GM23338 (cell line): ENCODE data around the gene DCDC1. TPM values are rescaled to one million over a fixed set of nuclear protein-coding genes. Genes with fewer than 3 reads are reported as not detected.

Source experiments
- ATAC-seq: fragments of 200-7000 bp; cut with Tn5 transposase; 3 replicates; pipeline ENCODE4 v1.9.1; 2020
- DNase-seq: peaks from one replicate; pipeline ENCODE4 v3.0.0-alpha.2; 2015; ENCODE audit warnings: low spot score
- H2AFZ ChIP-seq: fragments of 200-600 bp; sonication (generic); 2 replicates; pipeline ENCODE4 v1.8.0; 2016; ENCODE audit warnings: antibody characterized with exemption, mild to moderate bottlenecking, moderate library complexity
- H3F3A ChIP-seq: fragments of 200-600 bp; sonication (generic); replicated peaks from 2 replicates; pipeline ENCODE4 v1.8.0; 2017; ENCODE audit warnings: antibody characterized with exemption, mixed run types, low read depth
- H3K27ac ChIP-seq: fragments of 200-600 bp; sonication (generic); 2 replicates; pipeline ENCODE4 v1.6.1; 2016; ENCODE audit warnings: low read depth
- H3K27me3 ChIP-seq: fragments of 200-600 bp; sonication (generic); 2 replicates; pipeline ENCODE4 v1.8.0; 2016; ENCODE audit warnings: mild to moderate bottlenecking, mixed run types, moderate library complexity; ENCODE audit not compliant: insufficient read depth
- H3K36me3 ChIP-seq: fragments of 200-600 bp; sonication (generic); 2 replicates; pipeline ENCODE4 v1.8.0; 2016; ENCODE audit warnings: mild to moderate bottlenecking; ENCODE audit not compliant: insufficient read depth
- H3K4me1 ChIP-seq: fragments of 200-600 bp; sonication (generic); 2 replicates; pipeline ENCODE4 v1.8.0; 2016; ENCODE audit warnings: mild to moderate bottlenecking, moderate library complexity; ENCODE audit not compliant: insufficient read depth
- H3K4me2 ChIP-seq: fragments of 200-600 bp; sonication (generic); 2 replicates; pipeline ENCODE4 v1.7.1; 2017; ENCODE audit warnings: mixed run types
- H3K4me3 ChIP-seq: fragments of 200-600 bp; sonication (generic); 2 replicates; pipeline ENCODE4 v1.6.1; 2016; ENCODE audit warnings: mixed run types
- H3K79me2 ChIP-seq: fragments of 200-600 bp; sonication (generic); replicated peaks from 2 replicates; pipeline ENCODE4 v1.8.0; 2017; ENCODE audit warnings: mild to moderate bottlenecking; ENCODE audit not compliant: insufficient read depth
- H3K9me2 ChIP-seq: fragments of 200-600 bp; sonication (generic); 2 replicates; pipeline ENCODE4 v1.8.0; 2017; ENCODE audit not compliant: insufficient read depth
- H4K20me1 ChIP-seq: fragments of 200-600 bp; sonication (generic); replicated peaks from 2 replicates; pipeline ENCODE4 v1.8.0; 2017; ENCODE audit warnings: mild to moderate bottlenecking; ENCODE audit not compliant: insufficient read depth
- H3K27ac Mint-ChIP-seq: 2 replicates; pipeline ENCODE4 v1.8.0; 2020; ENCODE audit warnings: inconsistent platforms, mild to moderate bottlenecking, moderate library complexity, mixed read lengths
- H3K27me3 Mint-ChIP-seq: 3 replicates; pipeline ENCODE4 v1.8.0; 2022; ENCODE audit warnings: low read depth, mild to moderate bottlenecking, moderate library complexity, mixed read lengths, inconsistent platforms; ENCODE audit not compliant: insufficient read depth, poor library complexity
- H3K36me3 Mint-ChIP-seq: 3 replicates; pipeline ENCODE4 v1.8.0; 2021; ENCODE audit warnings: low read depth, mild to moderate bottlenecking, inconsistent platforms, moderate library complexity, mixed read lengths
- H3K4me1 Mint-ChIP-seq: 3 replicates; pipeline ENCODE4 v1.8.0; 2020; ENCODE audit warnings: mild to moderate bottlenecking, inconsistent platforms, mixed read lengths
- H3K4me3 Mint-ChIP-seq: 3 replicates; pipeline ENCODE4 v1.8.0; 2021; ENCODE audit warnings: moderate library complexity, mild to moderate bottlenecking, inconsistent platforms, mixed read lengths
- H3K9me3 Mint-ChIP-seq: 3 replicates; pipeline ENCODE4 v1.8.0; 2020; ENCODE audit warnings: moderate library complexity, mild to moderate bottlenecking, inconsistent platforms, mixed read lengths
- CREB1 ChIP-seq: fragments of 250-450 bp; sonication (Bioruptor Pico); IDR thresholded peaks from 2 replicates; pipeline ENCODE4 v1.5.0; 2020; ENCODE audit warnings: low read depth, mild to moderate bottlenecking, moderate library complexity
- ETS1 ChIP-seq: IDR thresholded peaks from 2 replicates; pipeline ENCODE4 v1.6.1; 2016; ENCODE audit warnings: antibody characterized with exemption
- EZH2 ChIP-seq: fragments of 200-600 bp; sonication (generic); IDR thresholded peaks from one replicate; pipeline ENCODE4 v1.8.0; 2017; ENCODE audit warnings: antibody characterized with exemption, mild to moderate bottlenecking, low read depth; ENCODE audit not compliant: unreplicated experiment
- EZH2phosphoT487 ChIP-seq: fragments of 200-600 bp; sonication (generic); IDR thresholded peaks from one replicate; pipeline ENCODE4 v1.8.1; 2018; ENCODE audit warnings: antibody characterized with exemption; ENCODE audit not compliant: unreplicated experiment
- JUNB ChIP-seq: IDR thresholded peaks from one replicate; pipeline ENCODE4 v1.6.1; 2016; ENCODE audit warnings: antibody characterized with exemption; ENCODE audit not compliant: unreplicated experiment
- NANOG ChIP-seq: IDR thresholded peaks from 2 replicates; pipeline ENCODE4 v1.6.1; 2016; ENCODE audit warnings: antibody characterized with exemption, borderline replicate concordance
- POLR2AphosphoS5 ChIP-seq: IDR thresholded peaks from 2 replicates; pipeline ENCODE4 v1.6.1; 2016; ENCODE audit warnings: antibody characterized with exemption, low read depth
- ZNF331 ChIP-seq: fragments of 250-450 bp; sonication (Bioruptor Pico); IDR thresholded peaks from 2 replicates; pipeline ENCODE4 v1.5.0; 2020; ENCODE audit warnings: low read depth, mild to moderate bottlenecking, moderate library complexity
- polyA plus RNA-seq: library from polyadenylated mRNA; unstranded; fragments of >200 nt; fragmentation: Nextera tagmentation; extraction: Ambion mirVana; gene quantifications from 2 replicates; pipeline ENCODE4 v1.2.1, GENCODE V29; 2016
- total RNA-seq: library from RNA; depleted of rRNA; stranded (reverse); fragments of >200 nt; shearing (Covaris generic); gene quantifications from 2 replicates; pipeline ENCODE4 v1.2.3, GENCODE V29; 2014
- TF ChIP-seq, protein P1 (sequence below): IDR thresholded peaks from one replicate; pipeline ENCODE4 v1.6.1; 2018; ENCODE audit warnings: antibody characterized with exemption; ENCODE audit not compliant: unreplicated experiment
- TF ChIP-seq, protein P2 (sequence below), 2 experiments: fragments of 200-600 bp in 1 of 2; sonication (generic) in 1 of 2; conservative IDR thresholded peaks; 2 replicates each; pipeline versions ENCODE4 v1.5.1 to v1.6.1; 2016 to 2017; ENCODE audit warnings: antibody characterized with exemption in 2 of 2, low read depth in 2 of 2, mild to moderate bottlenecking in 2 of 2, moderate library complexity in 1 of 2

DCDC1 gene
- total and polyA plus RNA-seq, 2 experiments from 2014 or later, result 0.56 to 0.58 TPM

- TF ChIP-seq EZH2 (no peak), EZH2phosphoT487 (no peak), ETS1 (no peak), ZNF331 (no peak)
These were observed 260.1 kb downstream of the DCDC1 start (continued) for GRCh38 chr11:31109446-31109845.

DNA sequence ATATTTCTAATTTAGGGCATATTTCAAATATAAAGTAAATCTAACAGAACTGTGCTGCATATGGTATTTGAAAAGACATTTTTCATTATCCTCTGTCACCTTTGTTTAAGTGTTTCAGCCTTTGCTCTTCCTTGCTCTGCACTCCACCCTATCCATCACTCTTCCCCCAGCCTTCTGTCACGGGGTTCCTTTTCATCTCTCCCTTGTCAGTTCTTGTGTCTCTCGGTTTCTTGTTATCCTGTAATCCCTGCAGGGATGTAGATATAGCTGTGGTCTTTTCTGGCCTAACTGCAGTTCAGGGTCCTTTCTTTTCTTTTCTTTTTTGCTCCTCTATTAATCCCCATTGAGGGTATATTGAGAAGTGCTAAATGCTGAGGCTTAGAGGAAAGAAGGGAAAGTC, 261.9 kb downstream of the DCDC1 start:
- Histone ChIP-seq H3K4me3 (no peak overlapping the region), H2AFZ (no peak overlapping the region), H3K4me1 (no peaks in the 10 kb centered on the region; the same call in 1 of the 2 replicates), H3K79me2 (no peaks in the 10 kb centered on the region), H3K4me2 (no peak overlapping the region), H3K36me3 (no peaks in the 10 kb centered on the region), H3K9me2 (no peaks in the 10 kb centered on the region), H3F3A (no peaks in the 10 kb centered on the region), H3K27me3 (no peaks in the 10 kb centered on the region), H3K27ac (no peak overlapping the region), H4K20me1 (no peaks in the 10 kb centered on the region)
- Mint-ChIP-seq H3K27me3 (no peaks in the 10 kb centered on the region), H3K4me3 (no peak overlapping the region), H3K27ac (no peak overlapping the region), H3K4me1 (peaks cover 19% of the 10 kb centered on the region), H3K9me3 (no peaks in the 10 kb centered on the region), H3K36me3 (no peaks in the 10 kb centered on the region)
- no peak for DNase-seq
- TF ChIP-seq, protein P1, sequence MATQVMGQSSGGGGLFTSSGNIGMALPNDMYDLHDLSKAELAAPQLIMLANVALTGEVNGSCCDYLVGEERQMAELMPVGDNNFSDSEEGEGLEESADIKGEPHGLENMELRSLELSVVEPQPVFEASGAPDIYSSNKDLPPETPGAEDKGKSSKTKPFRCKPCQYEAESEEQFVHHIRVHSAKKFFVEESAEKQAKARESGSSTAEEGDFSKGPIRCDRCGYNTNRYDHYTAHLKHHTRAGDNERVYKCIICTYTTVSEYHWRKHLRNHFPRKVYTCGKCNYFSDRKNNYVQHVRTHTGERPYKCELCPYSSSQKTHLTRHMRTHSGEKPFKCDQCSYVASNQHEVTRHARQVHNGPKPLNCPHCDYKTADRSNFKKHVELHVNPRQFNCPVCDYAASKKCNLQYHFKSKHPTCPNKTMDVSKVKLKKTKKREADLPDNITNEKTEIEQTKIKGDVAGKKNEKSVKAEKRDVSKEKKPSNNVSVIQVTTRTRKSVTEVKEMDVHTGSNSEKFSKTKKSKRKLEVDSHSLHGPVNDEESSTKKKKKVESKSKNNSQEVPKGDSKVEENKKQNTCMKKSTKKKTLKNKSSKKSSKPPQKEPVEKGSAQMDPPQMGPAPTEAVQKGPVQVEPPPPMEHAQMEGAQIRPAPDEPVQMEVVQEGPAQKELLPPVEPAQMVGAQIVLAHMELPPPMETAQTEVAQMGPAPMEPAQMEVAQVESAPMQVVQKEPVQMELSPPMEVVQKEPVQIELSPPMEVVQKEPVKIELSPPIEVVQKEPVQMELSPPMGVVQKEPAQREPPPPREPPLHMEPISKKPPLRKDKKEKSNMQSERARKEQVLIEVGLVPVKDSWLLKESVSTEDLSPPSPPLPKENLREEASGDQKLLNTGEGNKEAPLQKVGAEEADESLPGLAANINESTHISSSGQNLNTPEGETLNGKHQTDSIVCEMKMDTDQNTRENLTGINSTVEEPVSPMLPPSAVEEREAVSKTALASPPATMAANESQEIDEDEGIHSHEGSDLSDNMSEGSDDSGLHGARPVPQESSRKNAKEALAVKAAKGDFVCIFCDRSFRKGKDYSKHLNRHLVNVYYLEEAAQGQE, result no peak
- TF ChIP-seq JUNB (no peak), NANOG (no peak), EZH2 (no peak), EZH2phosphoT487 (no peak)
- no peak for ATAC-seq

GRCh38 chr11:31106968-31107576, 262.5 kb downstream of the DCDC1 start:
- H3K9me3 Mint-ChIP-seq, result no peaks in the 10 kb centered on the region
- H3K4me1 Mint-ChIP-seq, result peaks cover 19% of the 10 kb centered on the region
- ATAC-seq, result peak; percentile 97
- peak; percentile 92 for DNase-seq
- no peaks in the 10 kb centered on the region for H3K27me3 ChIP-seq
- H3K27ac Mint-ChIP-seq, result no peak overlapping the region
- H3K79me2 ChIP-seq, result no peaks in the 10 kb centered on the region
- H4K20me1 ChIP-seq, result no peaks in the 10 kb centered on the region
- H3K4me1 ChIP-seq, result no peaks in the 10 kb centered on the region; the same call in 1 of the 2 replicates
- no peak overlapping the region for H3K4me3 ChIP-seq
- H3K27me3 Mint-ChIP-seq, result no peaks in the 10 kb centered on the region
- no peak for TF ChIP-seq CREB1
- TF ChIP-seq POLR2AphosphoS5, result no peak
- TF ChIP-seq ZNF331, result no peak
- TF ChIP-seq, protein P2, sequence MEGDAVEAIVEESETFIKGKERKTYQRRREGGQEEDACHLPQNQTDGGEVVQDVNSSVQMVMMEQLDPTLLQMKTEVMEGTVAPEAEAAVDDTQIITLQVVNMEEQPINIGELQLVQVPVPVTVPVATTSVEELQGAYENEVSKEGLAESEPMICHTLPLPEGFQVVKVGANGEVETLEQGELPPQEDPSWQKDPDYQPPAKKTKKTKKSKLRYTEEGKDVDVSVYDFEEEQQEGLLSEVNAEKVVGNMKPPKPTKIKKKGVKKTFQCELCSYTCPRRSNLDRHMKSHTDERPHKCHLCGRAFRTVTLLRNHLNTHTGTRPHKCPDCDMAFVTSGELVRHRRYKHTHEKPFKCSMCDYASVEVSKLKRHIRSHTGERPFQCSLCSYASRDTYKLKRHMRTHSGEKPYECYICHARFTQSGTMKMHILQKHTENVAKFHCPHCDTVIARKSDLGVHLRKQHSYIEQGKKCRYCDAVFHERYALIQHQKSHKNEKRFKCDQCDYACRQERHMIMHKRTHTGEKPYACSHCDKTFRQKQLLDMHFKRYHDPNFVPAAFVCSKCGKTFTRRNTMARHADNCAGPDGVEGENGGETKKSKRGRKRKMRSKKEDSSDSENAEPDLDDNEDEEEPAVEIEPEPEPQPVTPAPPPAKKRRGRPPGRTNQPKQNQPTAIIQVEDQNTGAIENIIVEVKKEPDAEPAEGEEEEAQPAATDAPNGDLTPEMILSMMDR (conservative IDR thresholded peaks at IDR 0.05; ENCODE audit: low read depth in 2 of 2), result peak; percentile 95 to 97
- no peaks in the 10 kb centered on the region for H3K9me2 ChIP-seq
- H3F3A ChIP-seq, result no peaks in the 10 kb centered on the region
- no peaks in the 10 kb centered on the region for H3K36me3 ChIP-seq
- no peaks in the 10 kb centered on the region for H3K36me3 Mint-ChIP-seq
- H3K27ac ChIP-seq, result no peak overlapping the region
- no peak overlapping the region for H3K4me3 Mint-ChIP-seq
- H2AFZ ChIP-seq, result no peak overlapping the region
- H3K4me2 ChIP-seq, result no peak overlapping the region
